Stimulated activated CD4-positive, alpha-beta T cell treated with anti-CD3 and anti-CD28 coated beads, Interleukin-2, amount 100 ng/mL, for 4 hours (primary cell): ENCODE measurements around the gene BCL2.

Experiments used
- DNase-seq: peaks from one replicate; pipeline ENCODE4 v3.0.0-alpha.2; 2020; ENCODE audit warnings: low read depth

Gene BCL2

DNA sequence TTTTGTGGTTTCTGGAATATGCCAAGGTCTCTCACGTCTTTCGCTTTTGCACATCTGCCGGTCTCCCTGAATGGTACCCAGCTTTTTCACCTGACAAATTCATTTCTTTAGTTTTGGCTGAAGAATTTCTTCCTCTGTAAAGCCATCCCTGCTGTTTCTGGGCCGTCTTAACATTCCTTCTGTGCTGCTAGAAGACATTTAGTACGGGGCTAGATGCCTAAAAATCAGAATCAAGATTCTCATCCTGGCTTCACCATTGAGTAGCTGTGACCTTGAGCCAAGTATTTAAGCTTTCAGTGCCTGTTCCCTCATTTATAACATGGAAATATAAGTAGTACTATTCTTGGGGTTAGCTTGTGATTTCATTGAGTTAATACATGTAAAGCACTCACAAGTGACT lies 6.4 kb upstream of the BCL2 start:
- DNase-seq: no peak

DNA sequence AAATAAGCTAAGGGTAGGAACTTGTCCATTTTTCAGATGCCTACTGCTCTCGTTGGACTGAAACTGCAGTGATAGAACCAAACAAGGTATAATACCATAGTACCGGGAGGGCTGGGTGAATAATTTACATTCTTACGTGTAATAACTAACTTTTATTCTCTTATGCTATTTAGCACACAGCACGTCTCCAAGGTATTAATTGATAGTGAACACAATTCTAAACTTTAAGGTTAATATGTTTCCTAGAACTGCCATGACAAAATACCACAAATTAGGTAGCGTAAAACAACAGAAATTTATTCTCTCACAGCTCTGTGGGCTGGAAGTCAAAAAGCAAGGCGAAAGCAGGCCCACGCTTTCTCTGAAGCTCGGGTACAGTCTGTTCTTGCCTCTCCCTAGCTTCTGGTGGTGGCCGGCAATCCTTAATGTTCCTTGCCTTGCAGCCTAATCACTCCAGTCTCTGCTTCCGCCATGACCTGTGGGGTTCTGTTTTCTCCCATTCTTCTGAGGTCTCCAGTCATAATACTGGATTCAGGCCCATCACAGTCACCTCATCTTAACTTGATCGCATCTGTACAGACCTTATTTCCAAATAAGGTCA lies 5.6 kb upstream of the BCL2 start:
- no peak for DNase-seq

DNA sequence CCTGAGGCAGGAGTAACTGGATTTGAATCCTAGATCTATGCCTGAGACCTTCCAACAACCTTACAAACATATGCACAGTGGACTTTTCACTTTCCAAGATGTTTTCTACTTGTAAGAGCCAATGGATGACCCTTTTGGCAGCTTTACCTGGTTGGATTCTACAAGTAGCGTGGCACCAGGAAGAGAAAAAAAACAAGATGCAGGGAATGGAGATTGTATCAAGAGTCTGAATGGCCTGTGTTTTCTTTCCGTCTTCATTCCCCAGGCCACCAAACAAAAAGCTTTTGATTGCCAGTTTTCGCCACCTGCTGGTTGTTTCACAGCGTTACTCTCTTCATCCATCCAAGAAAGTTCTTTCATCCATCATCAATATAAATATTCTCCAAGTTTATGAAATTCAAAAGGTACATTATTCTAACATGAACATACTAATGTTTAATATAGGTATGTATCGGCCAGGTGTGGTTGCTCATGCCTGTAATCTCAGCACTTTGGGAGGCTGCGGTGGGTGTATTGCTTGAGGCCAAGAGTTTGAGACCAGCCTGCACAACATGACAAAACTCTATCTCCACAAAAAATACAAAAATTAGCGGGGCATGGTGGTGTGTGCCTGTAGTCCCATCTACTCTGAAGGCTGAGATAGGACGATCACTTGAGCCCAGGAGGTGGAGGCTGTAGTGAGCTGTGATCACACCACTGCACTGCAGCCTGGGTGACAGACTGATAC lies 3.5 kb upstream of the BCL2 start:
- peak; percentile 46 for DNase-seq

DNA sequence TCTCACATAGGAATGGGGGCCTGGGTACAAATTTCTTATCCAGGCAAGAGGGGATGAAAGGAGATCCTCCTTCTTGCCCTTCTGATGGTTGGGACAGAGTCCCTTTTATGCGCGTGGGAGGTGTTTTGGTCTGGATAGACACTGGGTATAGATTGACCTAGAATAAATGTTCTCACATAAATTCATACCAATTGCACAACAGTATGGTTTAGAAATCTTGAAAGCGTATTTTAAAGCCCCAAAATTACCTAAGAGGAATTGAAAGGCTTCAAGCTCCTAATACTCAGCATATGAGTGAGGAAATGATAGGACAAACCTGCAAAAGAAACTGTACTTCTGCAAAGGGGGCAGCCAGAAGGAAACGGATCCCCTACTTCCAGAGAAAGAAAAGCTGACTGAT lies 2.6 kb upstream of the BCL2 start:
- no peak for DNase-seq

DNA sequence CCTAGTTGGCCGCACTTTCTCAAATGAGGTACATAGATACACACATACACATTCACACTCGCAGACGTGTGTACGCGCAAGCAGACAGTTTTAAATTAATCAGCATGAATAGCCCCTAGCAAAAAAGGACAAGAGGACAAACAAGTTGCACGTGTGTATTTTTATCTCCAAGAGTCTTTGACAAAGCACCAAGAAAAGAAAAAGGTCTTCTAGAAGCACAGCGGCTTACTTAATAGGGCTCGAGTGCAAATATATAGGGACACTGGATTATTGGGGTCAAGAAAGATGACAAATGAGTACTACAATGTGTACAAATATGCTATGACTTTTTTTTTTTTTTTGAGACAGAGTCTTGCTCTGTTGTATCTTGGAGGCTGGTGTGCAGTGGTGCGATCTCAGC lies 1.7 kb upstream of the BCL2 start:
- no peak for DNase-seq

DNA sequence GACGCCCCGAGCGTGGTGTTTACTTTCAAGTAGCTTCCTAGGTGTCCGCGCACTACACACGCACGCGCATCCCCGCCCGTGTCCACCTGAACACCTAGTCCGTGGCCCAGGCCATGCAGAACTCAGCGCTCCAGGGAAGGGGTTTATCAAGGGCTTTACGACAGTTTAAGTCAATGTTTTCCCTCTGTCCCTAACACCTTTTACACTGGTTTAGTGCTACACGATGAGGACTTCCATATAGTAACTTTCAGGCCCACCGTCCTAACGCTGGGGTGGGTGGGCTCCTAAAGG lies 1.4 kb upstream of the BCL2 start:
- DNase-seq: no peak

DNA sequence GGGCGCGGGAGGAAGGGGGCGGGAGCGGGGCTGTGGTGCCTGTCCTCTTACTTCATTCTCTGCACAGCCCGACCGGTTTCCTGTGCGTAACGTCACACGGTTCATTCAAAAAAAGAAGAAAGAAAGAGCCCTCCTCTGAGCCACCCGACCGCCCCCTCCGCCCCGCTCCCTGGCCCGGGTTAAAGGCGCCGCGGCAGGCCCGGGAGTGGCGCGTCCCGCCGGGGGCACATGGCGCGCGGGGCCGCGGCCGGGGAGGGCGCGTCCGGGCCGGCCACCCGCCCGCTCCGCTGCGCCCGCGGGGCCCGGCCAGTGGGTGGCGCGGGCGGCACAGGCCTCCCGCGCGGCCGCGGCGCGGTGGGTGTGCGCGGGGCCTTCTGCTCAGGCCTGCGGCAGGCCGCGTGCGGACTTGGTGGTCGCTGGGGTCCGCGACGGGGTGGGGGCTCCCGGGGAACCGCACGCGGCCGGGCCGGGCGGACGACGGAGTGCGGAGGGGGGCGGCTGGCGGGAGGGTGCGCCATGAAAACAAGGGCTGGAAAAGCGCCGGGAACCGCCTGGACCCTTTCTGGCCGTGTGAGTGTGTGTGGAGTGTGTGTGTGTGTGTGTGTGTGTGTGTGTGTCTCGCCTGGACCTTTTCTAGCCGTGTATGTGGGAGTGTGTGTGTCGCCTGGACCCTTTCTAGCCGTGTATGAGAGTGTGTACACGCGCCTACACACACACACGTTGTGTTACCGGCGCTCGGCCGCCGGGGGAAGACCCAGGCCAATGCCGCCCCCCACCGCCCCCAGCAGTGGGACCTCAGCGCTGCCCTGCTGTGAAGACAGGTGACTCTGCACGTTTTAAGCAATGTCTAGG lies 780 bp upstream of the BCL2 start:
- DNase-seq: peak; percentile 85

DNA sequence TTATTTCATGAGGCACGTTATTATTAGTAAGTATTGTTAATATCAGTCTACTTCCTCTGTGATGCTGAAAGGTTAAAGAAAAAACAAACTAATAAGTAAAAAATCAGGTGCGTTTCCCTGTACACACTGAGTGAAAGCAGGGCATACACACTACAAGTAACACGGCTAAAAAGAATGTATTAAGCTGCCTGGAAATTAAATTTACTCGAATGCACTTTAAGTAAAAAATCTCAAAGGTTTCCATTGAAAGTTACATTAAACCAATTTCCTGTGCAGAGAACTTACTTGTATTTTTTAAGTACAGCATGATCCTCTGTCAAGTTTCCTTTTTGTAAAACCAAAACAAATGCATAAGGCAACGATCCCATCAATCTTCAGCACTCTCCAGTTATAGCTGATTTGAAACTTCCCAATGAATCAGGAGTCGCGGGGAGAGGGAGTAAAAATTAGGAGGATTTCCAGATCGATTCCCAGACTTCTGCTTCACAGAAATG lies 633 bp downstream of the BCL2 start:
- DNase-seq: no peak

DNA sequence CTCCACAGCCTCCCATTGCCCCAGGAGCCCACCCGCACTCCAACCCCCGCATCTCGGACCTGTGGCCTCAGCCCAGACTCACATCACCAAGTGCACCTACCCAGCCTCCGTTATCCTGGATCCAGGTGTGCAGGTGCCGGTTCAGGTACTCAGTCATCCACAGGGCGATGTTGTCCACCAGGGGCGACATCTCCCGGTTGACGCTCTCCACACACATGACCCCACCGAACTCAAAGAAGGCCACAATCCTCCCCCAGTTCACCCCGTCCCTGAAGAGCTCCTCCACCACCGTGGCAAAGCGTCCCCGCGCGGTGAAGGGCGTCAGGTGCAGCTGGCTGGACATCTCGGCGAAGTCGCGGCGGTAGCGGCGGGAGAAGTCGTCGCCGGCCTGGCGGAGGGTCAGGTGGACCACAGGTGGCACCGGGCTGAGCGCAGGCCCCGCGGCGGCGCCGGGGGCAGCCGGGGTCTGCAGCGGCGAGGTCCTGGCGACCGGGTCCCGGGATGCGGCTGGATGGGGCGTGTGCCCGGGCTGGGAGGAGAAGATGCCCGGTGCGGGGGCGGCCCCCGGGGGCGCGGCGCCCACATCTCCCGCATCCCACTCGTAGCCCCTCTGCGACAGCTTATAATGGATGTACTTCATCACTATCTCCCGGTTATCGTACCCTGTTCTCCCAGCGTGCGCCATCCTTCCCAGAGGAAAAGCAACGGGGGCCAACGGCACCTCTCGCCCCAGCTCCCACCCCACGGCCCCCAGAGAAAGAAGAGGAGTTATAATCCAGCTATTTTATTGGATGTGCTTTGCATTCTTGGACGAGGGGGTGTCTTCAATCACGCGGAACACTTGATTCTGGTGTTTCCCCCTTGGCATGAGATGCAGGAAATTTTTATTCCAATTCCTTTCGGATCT lies 1.3 kb downstream of the BCL2 start:
- DNase-seq: peak; percentile 74

DNA sequence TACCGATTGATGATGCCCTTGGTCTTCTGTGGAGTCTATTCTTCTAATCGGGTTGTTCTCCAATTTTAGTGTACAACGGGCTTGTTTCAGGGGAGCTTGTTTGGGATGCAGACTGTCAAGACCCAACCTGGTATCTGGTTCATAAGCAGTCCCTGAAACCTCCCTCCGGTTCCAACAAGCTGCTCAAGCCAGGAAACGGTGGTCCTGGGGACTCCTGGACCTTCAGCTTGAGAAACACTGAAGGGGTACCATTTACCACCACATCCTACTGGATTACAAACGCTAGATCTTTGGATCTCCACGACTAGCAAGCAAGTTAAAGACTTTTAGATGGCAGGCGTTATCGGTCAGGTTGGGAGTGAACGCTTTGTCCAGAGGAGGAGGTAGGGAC lies 2.0 kb downstream of the BCL2 start:
- DNase-seq: no peak

DNA sequence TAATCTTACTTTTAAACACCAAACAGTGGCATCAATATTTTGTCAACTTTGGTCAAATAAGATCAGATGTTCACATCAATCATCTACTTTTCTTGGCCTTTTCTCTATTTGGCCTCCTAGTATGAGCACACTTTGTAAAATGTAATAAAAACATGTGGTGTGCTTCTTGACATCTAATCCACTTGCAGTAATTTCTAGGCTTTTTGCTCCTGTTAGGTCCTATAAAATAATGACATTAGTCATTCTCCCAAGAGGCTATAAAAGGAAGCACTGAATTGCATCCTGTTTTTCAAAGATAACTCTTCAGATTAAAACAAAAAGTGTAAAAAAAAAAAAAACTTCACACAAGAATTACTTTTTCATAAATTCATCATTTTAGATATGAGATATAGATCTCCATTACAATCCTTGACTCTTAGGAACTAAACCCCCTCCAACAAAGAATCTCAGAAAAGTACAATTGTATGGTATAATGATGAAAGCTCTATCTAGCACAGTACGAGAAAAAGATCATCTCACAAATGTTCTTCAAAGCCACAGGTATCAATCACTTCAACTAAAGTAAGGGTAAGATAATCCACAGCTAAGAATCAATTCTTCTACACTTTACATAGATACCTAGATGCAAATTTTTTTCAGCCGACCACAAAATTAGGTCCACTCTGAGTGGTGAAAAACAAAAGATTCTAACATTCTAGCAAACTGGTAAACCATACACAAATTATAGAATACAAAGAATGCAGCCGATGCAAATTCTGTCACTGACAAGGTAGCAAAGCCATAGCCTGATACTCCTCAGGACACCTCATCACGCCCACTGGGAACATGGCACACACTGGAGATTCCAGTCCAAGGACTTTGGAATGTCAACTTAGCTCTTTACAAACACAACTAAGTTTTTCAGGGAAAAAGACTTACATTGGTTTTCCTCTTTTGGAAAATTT lies 2.7 kb downstream of the BCL2 start:
- DNase-seq: no peak

DNA sequence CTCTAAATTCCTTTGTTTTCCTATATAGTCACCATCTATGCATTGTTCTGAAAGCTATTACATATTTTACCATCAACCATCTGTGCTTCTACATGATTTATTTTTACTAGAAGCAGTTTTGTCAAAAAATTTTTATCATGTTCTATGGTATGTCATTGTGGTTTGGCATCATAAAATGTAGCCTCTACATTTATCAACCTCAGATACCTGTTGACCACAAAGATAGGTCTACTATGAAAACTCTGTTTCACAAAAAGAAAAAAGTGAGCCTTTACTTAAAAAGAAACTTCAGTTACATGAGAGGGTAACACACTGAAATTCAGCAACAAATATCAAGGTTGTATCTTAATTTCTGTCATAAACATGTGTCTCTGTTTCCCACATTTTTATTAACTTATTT lies 3.7 kb downstream of the BCL2 start:
- DNase-seq: no peak

DNA sequence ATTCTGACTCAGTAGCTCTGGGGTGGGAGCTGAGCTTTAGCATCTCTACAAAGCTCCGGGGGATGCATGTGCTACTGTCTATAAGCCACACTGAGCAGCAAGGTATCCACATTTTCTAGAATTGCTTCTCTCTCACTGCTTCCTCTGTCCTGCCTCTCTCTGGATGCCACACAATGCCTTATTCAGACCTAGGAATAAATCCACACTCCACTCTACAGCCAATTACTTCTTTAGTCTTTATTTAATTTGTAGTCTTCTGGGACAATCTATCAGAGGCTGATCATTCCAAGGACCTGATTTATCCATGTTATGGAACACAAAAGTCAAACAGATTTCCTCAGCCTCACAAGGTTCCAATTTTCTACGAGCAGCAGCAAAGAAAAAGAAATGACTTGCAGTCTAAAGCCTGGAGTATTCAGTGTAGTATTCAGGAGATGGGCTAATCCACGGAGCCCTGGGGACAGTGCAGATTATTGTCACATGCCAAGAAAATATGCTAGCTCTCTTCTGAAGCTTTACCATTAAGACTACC lies 4.4 kb downstream of the BCL2 start:
- DNase-seq: no peak

DNA sequence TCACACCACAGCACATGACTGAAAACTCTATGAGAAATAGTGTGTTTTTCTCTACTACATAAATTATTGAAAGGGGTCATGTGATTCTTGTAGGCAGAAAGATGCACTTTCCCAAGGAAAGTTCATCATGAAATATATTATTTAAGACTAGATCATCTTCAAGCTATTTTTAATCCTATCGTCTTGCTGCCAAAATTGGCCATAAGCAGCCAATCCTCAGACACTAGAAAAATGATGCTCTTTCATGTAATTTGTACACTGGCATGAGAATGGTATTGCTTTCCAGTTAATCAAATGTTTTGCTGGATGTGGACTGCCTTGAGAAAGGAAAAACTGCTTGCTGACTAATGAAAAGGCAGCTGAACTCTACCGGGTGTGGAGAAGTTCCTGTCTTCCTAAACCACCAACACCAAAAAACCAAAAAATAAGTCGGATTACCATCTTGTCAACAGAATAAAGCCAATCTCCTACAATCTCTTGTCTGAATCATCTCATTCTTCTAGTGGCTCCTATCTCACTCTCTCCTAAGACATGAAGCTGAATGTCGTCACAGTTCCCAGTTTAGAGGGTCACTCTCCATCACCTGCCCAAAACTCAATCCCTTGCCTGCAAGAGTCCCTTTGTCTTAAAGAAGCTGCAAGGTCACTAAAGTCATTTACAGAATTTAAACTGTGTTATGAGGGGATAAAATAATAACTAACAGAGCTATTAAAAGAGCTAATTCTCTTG lies 5.3 kb downstream of the BCL2 start:
- DNase-seq: no peak

DNA sequence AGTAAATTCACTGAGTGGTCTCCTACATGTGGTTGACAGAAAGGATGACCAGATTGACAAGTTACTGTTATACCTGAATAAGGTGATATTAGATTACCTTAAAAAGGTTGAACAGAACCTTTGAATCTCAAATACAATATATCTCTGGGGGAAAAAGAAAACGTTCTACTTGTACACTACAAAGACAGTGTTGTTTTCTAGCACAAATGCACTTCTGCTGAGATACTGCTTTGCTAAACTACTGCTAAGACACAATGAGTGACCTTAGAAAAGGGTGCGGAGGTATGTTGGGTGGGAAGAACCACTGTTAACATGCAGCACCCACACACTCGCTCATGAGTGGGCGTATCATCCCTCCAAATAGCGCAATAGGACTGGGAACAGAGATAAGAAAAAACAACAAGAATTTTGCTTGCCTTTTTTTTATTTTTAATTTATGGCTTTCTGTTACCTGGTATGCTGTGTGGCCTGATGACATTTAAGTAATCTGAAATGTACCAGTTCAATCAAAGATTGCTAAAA lies 6.1 kb downstream of the BCL2 start:
- DNase-seq: no peak

DNA sequence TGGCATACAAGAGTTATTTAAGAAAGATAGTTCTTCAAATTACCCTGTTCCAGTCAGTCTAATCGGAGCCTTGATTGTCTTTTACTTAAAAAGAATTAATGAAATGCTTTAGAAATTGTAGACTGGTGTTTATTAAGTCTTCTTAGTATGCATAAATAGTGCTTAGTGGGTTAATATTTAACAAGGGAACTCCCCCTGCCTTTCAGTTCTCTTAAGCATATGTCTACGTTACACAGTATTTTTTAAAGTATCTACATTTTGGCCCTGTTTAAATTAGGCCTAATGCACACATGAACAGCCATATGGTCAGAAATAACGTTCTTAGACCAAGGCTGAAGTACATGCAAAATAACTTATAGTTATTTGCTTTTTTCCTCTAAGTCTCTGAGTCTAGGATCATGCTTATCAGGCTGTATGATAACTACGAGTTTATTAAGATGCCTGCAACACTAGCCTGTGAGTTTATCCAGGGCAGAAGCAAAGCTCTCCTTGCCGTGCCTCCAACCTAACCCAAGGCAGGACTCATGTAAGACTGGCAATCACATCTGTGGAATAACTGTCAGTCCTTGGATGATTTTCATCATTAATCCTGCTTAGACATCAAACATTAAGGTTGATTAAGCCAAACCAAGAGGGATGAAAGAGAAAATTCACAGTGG lies 6.7 kb downstream of the BCL2 start:
- DNase-seq: no peak

DNA sequence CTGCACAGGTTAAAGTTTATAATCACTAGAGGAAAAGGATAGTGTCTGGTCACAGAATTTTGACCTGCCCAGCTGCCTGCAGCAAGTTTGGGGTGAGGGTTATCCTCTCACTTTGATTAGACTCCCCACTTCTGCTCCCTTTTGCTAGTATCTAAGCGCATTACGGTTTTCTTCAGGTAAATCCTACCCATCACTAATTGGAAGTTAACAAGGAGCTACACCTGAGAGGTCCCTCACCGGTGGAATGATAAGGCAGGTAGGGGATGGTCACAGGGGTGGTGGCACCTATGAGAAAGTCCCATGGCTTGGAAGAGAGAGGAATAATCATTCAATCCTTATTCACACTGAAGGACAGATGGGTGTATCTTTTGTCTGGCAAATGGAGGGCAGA lies 7.6 kb downstream of the BCL2 start:
- DNase-seq: no peak

DNA sequence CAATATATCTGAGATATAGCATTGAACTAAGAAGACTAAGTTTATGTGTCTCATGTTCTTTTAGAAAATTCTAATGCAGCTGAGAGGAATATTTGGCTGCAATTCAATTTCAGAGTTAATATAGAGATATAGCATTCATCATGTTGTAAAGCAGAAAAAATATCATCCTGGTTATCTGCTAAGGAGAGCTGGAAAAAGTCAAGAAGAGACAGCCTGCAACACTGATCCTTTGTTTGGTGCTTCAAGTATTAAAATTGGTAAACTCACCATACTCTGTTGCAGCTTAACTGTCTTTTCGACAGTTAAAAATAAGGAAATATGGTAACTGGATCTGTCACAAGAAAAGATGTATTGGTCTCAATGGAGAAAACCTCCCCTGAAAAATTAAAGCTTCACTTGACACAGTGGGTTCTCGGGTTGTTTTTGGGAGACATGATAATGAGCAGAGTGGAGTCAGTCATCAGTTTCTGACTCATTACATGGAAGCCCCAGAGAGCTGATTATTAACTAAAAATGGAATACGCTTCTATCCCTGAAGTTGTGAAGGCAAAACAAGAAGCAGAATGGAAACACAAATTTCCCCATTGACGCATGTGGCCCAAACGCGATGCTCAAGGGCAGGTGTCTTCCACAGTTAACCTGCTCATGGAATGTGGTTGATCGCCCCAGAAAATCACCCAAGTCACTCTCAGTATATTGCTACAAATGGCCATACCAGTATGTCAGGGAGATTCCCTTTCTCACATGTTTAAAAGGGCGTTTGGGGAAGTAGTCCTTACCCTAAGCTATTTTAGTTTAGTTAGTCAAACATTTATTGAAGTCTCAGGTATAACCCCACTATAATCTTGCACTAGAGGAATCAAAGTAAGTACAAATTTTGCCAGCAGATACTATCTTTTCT lies 8.2 kb downstream of the BCL2 start:
- no peak for DNase-seq
